ENCODE measurements around the gene PBX2.

PBX2 gene

DNA sequence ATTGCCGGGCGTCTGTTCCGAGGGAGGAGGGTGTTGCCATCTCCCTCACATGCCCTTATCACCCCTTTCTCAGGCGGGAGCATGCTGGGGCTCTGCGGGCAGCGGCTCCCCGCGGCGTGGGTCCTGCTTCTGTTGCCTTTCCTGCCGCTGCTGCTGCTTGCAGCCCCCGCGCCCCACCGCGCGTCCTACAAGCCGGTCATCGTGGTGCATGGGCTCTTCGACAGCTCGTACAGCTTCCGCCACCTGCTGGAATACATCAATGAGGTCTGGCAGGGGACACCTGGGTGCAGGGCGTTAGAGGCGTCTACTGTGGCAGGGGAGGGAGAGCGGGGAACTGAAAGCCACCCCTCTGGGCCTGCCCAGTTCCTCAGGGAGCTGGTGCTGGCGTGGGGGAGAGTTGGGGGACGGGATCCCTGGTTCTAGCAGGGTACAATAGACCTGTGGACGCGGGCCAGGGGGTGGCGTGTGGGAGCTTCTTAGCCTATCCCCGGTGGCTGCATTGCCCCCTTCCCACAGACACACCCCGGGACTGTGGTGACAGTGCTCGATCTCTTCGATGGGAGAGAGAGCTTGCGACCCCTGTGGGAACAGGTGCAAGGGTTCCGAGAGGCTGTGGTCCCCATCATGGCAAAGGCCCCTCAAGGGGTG lies 35.4 kb downstream of the PBX2 start:
- TF ChIP-seq, protein P1, sequence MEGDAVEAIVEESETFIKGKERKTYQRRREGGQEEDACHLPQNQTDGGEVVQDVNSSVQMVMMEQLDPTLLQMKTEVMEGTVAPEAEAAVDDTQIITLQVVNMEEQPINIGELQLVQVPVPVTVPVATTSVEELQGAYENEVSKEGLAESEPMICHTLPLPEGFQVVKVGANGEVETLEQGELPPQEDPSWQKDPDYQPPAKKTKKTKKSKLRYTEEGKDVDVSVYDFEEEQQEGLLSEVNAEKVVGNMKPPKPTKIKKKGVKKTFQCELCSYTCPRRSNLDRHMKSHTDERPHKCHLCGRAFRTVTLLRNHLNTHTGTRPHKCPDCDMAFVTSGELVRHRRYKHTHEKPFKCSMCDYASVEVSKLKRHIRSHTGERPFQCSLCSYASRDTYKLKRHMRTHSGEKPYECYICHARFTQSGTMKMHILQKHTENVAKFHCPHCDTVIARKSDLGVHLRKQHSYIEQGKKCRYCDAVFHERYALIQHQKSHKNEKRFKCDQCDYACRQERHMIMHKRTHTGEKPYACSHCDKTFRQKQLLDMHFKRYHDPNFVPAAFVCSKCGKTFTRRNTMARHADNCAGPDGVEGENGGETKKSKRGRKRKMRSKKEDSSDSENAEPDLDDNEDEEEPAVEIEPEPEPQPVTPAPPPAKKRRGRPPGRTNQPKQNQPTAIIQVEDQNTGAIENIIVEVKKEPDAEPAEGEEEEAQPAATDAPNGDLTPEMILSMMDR (IDR thresholded peaks at IDR 0.05; ENCODE audit: insufficient read depth, low read length) = peak; percentile 10
- TF ChIP-seq GABPA (IDR thresholded peaks at IDR 0.05; ENCODE audit: low read depth) = no peak
- DNase-seq (ENCODE audit: low read depth in 1 of 2, low spot score in 1 of 2) = peak; percentile 48 to 62
- Histone ChIP-seq H3K4me3 (replicated peaks; ENCODE audit: insufficient read depth, low read length) (peak overlapping the region; percentile 66), H3K27ac (replicated peaks) (no peak overlapping the region; the same call in 1 of the 2 replicates), H3K27me3 (ENCODE audit: insufficient read depth, poor library complexity, severe bottlenecking) (peaks cover 27% of the 10 kb centered on the region)

DNA sequence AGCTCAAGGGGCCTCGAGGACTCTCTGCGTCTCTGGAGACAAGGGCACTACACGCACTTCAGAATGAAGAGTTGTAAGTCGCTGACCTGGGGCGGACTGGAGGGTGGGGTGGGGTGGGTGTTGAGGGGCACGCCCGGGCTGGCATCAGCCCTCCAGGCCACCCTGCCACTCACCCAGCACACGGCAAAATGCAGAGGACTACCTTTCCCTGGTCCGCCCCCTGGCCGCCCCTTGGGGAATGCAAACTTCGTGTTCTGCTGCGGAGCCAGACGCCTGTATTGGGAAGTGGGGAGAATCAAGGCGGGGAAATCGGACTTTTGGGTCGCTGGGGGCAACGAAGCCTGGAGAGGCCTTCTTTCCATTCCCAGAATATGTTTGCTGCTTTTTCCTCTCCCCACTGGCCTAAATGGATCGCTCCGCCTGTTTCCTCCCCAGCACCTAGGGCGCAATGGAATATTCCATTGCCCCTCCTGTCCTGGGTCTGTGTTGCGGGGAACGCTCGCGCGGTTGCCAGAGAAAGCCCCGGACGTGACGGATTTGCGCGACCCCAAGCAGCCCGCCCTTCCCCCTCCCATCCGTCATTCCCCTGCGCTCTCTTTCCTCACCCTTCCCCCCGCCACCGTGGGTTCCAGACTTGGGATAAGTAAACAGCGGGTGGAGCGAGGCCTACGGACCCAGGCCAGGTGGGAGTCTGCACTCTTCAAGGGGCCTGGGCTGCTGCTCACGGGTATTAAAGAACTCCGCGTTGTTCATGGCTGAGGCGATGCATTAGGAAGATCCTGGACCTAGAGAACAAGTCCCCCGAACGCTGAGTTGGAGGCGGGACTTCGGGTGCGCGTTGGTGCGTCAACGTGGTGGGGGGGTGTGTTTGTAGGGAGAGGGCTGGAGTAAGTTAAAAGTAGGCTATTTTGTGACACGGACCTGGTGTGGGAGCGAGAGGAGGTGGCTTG lies 36.2 kb downstream of the PBX2 start, which contains the start of gene PPT2:
Gene PPT2 (plus strand): TSS at position 578 of the 950 bp plus-strand sequence. CDS start 454 bp downstream, outside the sequence.
- DNase-seq (ENCODE audit: low read depth in 1 of 2, low spot score in 1 of 2) = peak; percentile 39 to 62
- H3K27me3 ChIP-seq (ENCODE audit: insufficient read depth, poor library complexity, severe bottlenecking) = peaks cover 32% of the 10 kb centered on the region
- H3K4me3 ChIP-seq (replicated peaks; ENCODE audit: insufficient read depth, low read length) = peak within 1 kb of the TSS; percentile 66
- no peak for TF ChIP-seq GABPA (IDR thresholded peaks at IDR 0.05; ENCODE audit: low read depth)
- H3K27ac ChIP-seq (replicated peaks) = no peak within 1 kb of the TSS; the same call in 1 of the 2 replicates

DNA sequence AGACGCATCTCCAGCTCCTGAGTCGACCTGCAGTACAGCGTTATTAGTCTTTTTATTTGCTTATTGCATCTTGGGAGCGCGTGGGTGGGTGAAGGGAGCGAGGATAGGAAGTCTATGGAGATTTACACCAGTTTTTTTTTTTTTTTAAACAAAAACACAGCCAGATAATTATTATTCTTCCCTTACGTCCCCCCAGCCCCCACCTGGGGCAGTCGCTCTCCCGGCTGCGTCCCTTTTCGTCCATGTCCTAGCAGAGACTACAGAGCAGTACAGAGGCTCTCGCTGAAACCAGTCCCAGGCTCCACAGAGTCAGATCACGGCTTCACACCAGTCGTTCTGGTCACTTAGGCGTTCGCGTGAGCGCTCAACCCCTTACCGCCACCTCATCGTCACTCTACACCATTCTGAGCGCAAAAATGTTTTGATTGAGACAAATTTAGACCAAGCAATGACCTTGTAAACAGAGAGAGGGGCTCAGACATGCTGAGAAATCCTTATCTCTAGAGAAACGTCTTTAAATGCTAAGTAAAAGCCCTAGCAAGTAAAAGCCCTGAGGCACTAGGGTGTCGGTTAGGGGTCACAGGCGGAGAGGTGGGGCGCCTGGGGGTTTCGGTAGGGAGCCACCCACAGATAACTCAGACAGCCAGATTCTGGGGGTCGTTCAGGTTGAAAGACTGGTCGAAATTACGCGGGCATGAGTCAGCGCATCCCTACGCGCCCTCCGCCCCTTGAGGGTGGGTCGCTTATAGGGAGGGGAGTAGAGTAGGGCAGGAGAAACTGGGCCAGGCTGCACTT lies 37.0 kb downstream of the PBX2 start:
- DNase-seq (ENCODE audit: low read depth in 1 of 2, low spot score in 1 of 2) = no peak
- no peak overlapping the region for H3K27ac ChIP-seq (replicated peaks)
- H3K4me3 ChIP-seq (replicated peaks; ENCODE audit: insufficient read depth, low read length) = no peak overlapping the region
- no peak for TF ChIP-seq SPI1 (IDR thresholded peaks at IDR 0.05; ENCODE audit: borderline replicate concordance, low read depth)
- TF ChIP-seq, protein P1 (IDR thresholded peaks at IDR 0.05; ENCODE audit: insufficient read depth, low read length) = no peak
- no peak for TF ChIP-seq GABPA (IDR thresholded peaks at IDR 0.05; ENCODE audit: low read depth)
- no peak for TF ChIP-seq POLR2AphosphoS5 (IDR thresholded peaks at IDR 0.05; ENCODE audit: low read depth)
- TF ChIP-seq, protein P2, sequence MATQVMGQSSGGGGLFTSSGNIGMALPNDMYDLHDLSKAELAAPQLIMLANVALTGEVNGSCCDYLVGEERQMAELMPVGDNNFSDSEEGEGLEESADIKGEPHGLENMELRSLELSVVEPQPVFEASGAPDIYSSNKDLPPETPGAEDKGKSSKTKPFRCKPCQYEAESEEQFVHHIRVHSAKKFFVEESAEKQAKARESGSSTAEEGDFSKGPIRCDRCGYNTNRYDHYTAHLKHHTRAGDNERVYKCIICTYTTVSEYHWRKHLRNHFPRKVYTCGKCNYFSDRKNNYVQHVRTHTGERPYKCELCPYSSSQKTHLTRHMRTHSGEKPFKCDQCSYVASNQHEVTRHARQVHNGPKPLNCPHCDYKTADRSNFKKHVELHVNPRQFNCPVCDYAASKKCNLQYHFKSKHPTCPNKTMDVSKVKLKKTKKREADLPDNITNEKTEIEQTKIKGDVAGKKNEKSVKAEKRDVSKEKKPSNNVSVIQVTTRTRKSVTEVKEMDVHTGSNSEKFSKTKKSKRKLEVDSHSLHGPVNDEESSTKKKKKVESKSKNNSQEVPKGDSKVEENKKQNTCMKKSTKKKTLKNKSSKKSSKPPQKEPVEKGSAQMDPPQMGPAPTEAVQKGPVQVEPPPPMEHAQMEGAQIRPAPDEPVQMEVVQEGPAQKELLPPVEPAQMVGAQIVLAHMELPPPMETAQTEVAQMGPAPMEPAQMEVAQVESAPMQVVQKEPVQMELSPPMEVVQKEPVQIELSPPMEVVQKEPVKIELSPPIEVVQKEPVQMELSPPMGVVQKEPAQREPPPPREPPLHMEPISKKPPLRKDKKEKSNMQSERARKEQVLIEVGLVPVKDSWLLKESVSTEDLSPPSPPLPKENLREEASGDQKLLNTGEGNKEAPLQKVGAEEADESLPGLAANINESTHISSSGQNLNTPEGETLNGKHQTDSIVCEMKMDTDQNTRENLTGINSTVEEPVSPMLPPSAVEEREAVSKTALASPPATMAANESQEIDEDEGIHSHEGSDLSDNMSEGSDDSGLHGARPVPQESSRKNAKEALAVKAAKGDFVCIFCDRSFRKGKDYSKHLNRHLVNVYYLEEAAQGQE (IDR thresholded peaks at IDR 0.05; ENCODE audit: insufficient replicate concordance, low read depth) = no peak
- H3K27me3 ChIP-seq (ENCODE audit: insufficient read depth, poor library complexity, severe bottlenecking) = peaks cover 39% of the 10 kb centered on the region

DNA sequence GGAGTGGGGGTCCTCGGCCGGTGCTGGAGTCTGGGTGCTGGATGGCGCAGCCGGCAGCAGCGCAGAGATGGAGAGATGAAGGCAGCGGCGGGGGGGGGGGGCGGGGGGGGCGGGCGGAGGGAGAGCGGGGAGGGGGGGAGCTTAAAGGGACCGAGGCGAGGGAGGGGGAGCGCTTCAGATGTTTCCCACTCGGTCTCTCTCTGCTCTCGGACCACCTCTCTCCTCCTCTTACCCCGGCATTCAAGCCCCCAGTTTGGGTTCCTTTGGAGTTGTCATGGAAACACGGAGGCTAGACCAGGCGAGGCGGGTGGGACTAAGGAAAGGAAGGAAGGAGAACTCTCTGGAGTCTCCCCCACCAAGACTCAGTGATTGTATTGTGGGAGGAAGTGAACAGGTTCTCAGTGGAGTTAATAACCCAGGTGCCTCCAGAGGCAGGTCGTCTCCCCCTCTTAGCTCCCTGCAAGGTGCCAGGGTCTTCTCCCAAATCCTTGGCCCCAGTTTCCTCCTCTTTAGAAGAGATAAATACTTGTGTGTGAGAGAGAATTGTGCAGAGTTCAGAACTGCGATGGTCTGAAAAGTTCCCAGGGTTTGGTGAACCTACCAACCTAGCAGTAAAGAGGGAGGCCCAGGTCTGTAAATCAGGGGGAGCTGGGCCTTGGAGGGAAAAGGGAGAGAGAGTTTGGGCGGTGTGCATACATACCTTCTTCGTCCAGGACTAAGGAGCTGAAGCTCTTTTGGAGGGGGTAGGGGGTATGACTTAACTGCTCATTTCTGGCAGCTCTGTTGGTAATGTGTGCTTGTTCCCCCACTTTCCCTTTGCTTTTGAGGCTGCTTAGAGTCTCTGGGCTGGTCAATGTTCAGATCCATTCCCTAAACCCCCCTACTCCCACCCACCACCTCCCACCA lies 37.9 kb downstream of the PBX2 start, which contains the start of gene PRRT1:
Gene PRRT1 (minus strand): TSS at position 77 of the 906 bp plus-strand sequence. CDS start 112 bp downstream, outside the sequence.
- DNase-seq (ENCODE audit: low read depth in 1 of 2, low spot score in 1 of 2) = no peak
- TF ChIP-seq SPI1 (IDR thresholded peaks at IDR 0.05; ENCODE audit: borderline replicate concordance, low read depth) (no peak), GABPA (IDR thresholded peaks at IDR 0.05; ENCODE audit: low read depth) (no peak), POLR2AphosphoS5 (IDR thresholded peaks at IDR 0.05; ENCODE audit: low read depth) (no peak)
- TF ChIP-seq, protein P2 (IDR thresholded peaks at IDR 0.05; ENCODE audit: insufficient replicate concordance, low read depth) = no peak
- TF ChIP-seq, protein P1 (IDR thresholded peaks at IDR 0.05; ENCODE audit: insufficient read depth, low read length) = no peak
- Histone ChIP-seq H3K27ac (replicated peaks) (no peak within 1 kb of the TSS), H3K4me3 (replicated peaks; ENCODE audit: insufficient read depth, low read length) (no peak within 1 kb of the TSS), H3K27me3 (ENCODE audit: insufficient read depth, poor library complexity, severe bottlenecking) (peaks cover 48% of the 10 kb centered on the region)
